IMR-90 (cell line): ENCODE data around the gene CYP2W1. TPM values are rescaled to one million over a fixed set of nuclear protein-coding genes. Genes with fewer than 3 reads are reported as not detected.

Experiments used
- ATAC-seq: fragments of 200-7000 bp; cut with Tn5 transposase; 2 replicates; pipeline ENCODE4 v1.9.1; 2020; ENCODE audit warnings: low read depth, mild to moderate bottlenecking, moderate library complexity
- BruUV-seq: library from RNA; stranded (reverse); fragments of 400-500 nt; replicated peaks from 2 replicates; lab custom pipeline; 2021; lab: Mats Ljungman, UMichigan
- CTCF ChIA-PET: fragments of 300-600 bp; formaldehyde crosslinking; extraction: SDS; loops from one replicate; lab custom pipeline; 2021; ENCODE audit warnings: antibody characterized with exemption; lab: Yijun Ruan, JAX
- POLR2A ChIA-PET: fragments of 300-600 bp; sonication (Branson Sonifier 250); formaldehyde crosslinking; loops from one replicate; lab custom pipeline; 2022; ENCODE audit warnings: antibody characterized with exemption; ENCODE audit not compliant: unreplicated experiment; lab: Charles Lee
- DNase-seq: peaks from one replicate; pipeline ENCODE4 v3.0.0; 2013
- H2AFZ ChIP-seq: replicated peaks from 2 replicates; pipeline ENCODE3; 2013; ENCODE audit warnings: low read length, mild to moderate bottlenecking; ENCODE audit not compliant: poor library complexity
- H2AK5ac ChIP-seq: 2 replicates; pipeline ENCODE4 v1.6.1; 2013; ENCODE audit warnings: low read depth, low read length, inconsistent platforms
- H2AK9ac ChIP-seq: replicated peaks from 2 replicates; pipeline ENCODE3; 2013; ENCODE audit warnings: mild to moderate bottlenecking, low read depth, low read length, moderate library complexity; ENCODE audit not compliant: poor library complexity
- H2BK120ac ChIP-seq: 2 replicates; pipeline ENCODE4 v1.6.1; 2013; ENCODE audit warnings: low read depth, low read length, inconsistent platforms
- H2BK15ac ChIP-seq: 3 replicates; pipeline ENCODE4 v1.6.1; 2013; ENCODE audit warnings: low read depth, low read length, inconsistent platforms
- H2BK20ac ChIP-seq: 2 replicates; pipeline ENCODE4 v1.6.1; 2013; ENCODE audit warnings: low read depth, mild to moderate bottlenecking, inconsistent platforms, low read length, moderate library complexity
- H2BK5ac ChIP-seq: 2 replicates; pipeline ENCODE4 v1.6.1; 2013; ENCODE audit warnings: mild to moderate bottlenecking, low read depth, low read length, inconsistent platforms; ENCODE audit not compliant: poor library complexity, severe bottlenecking
- H3K14ac ChIP-seq: replicated peaks from 2 replicates; pipeline ENCODE4 v1.6.1; 2013; ENCODE audit warnings: low read depth, low read length, inconsistent platforms
- H3K18ac ChIP-seq: 2 replicates; pipeline ENCODE4 v1.6.1; 2013; ENCODE audit warnings: low read depth, low read length, control low read depth
- H3K23ac ChIP-seq: 2 replicates; pipeline ENCODE4 v1.6.1; 2013; ENCODE audit warnings: low read depth, low read length, inconsistent platforms
- H3K27ac ChIP-seq: 2 replicates; pipeline ENCODE4 v1.5.1; 2013; ENCODE audit warnings: mild to moderate bottlenecking, control low read depth, low read length; ENCODE audit not compliant: insufficient read depth
- H3K27me3 ChIP-seq: 2 replicates; pipeline ENCODE4 v1.6.1; 2013; ENCODE audit warnings: low read length; ENCODE audit not compliant: control insufficient read depth, insufficient read depth
- H3K36me3 ChIP-seq: 2 replicates; pipeline ENCODE4 v1.6.1; 2013; ENCODE audit warnings: low read length, mixed read lengths; ENCODE audit not compliant: control insufficient read depth, insufficient read depth
- H3K4ac ChIP-seq: 2 replicates; pipeline ENCODE4 v1.6.1; 2013; ENCODE audit warnings: low read depth, low read length, inconsistent platforms
- H3K4me1 ChIP-seq: 2 replicates; pipeline ENCODE4 v1.6.1; 2013; ENCODE audit warnings: low read length, mixed read lengths; ENCODE audit not compliant: control insufficient read depth, insufficient read depth
- H3K4me2 ChIP-seq: 2 replicates; pipeline ENCODE4 v1.6.1; 2013; ENCODE audit warnings: low read depth, mild to moderate bottlenecking, control low read depth, low read length, moderate library complexity
- H3K4me3 ChIP-seq: 2 replicates; pipeline ENCODE4 v1.5.1; 2013; ENCODE audit warnings: low read depth, mild to moderate bottlenecking, control low read depth, low read length, moderate library complexity; ENCODE audit not compliant: insufficient read depth
- H3K56ac ChIP-seq: 2 replicates; pipeline ENCODE4 v1.6.1; 2013; ENCODE audit warnings: low read length, inconsistent platforms; ENCODE audit not compliant: insufficient read depth; ENCODE audit errors: extremely low read depth
- H3K79me1 ChIP-seq, 2 experiments: 2 replicates each; pipeline ENCODE4 v1.6.1; 2013; ENCODE audit warnings: low read length in 2 of 2, inconsistent platforms in 1 of 2, low read depth in 1 of 2
- H3K9ac ChIP-seq: 2 replicates; pipeline ENCODE4 v1.6.1; 2013; ENCODE audit warnings: low read depth, low read length, control low read depth
- H3K9me1 ChIP-seq: 2 replicates; pipeline ENCODE4 v1.6.1; 2013; ENCODE audit warnings: low read length, inconsistent platforms; ENCODE audit not compliant: insufficient read depth
- H3K9me3 ChIP-seq: 2 replicates; pipeline ENCODE4 v1.6.1; 2013; ENCODE audit warnings: low read length; ENCODE audit not compliant: control insufficient read depth, insufficient read depth
- H4K20me1 ChIP-seq: 2 replicates; pipeline ENCODE4 v1.6.1; 2013; ENCODE audit warnings: low read length, inconsistent platforms; ENCODE audit not compliant: insufficient read depth
- H4K5ac ChIP-seq: 2 replicates; pipeline ENCODE4 v1.6.1; 2013; ENCODE audit warnings: mild to moderate bottlenecking, low read depth, low read length, control low read depth
- H4K8ac ChIP-seq, 2 experiments: 2 replicates each; pipeline ENCODE4 v1.6.1; 2013; ENCODE audit warnings: low read depth in 2 of 2, low read length in 2 of 2, control low read depth in 1 of 2, inconsistent platforms in 1 of 2
- H4K91ac ChIP-seq: 2 replicates; pipeline ENCODE4 v1.6.1; 2013; ENCODE audit warnings: low read depth, low read length, inconsistent platforms; ENCODE audit not compliant: insufficient read depth
- BHLHE40 ChIP-seq: fragments of 150-350 bp; IDR thresholded peaks from 2 replicates; pipeline ENCODE4 v1.6.1; 2016; ENCODE audit warnings: mild to moderate bottlenecking, low read depth, low read length
- CHD1 ChIP-seq: IDR thresholded peaks from 2 replicates; pipeline ENCODE4 v1.6.1; 2012; ENCODE audit warnings: low read depth, low read length, improper control_type of control experiment
- CTCF ChIP-seq: conservative IDR thresholded peaks from 2 replicates; pipeline ENCODE4 v1.5.1; 2012; ENCODE audit warnings: mild to moderate bottlenecking, low read depth, low read length, improper control_type of control experiment
- MAZ ChIP-seq: IDR thresholded peaks from 2 replicates; pipeline ENCODE4 v1.6.1; 2012; ENCODE audit warnings: low read depth, mild to moderate bottlenecking, low read length, improper control_type of control experiment, moderate library complexity, borderline replicate concordance
- NFE2L2 ChIP-seq: fragments of 150-350 bp; IDR thresholded peaks from 2 replicates; pipeline ENCODE4 v1.6.1; 2016; ENCODE audit warnings: low read depth, mild to moderate bottlenecking, low read length
- POLR2A ChIP-seq: IDR thresholded peaks from 2 replicates; pipeline ENCODE4 v1.6.1; 2012; ENCODE audit warnings: mild to moderate bottlenecking, low read depth, low read length
- RAD21 ChIP-seq: IDR thresholded peaks from 2 replicates; pipeline ENCODE4 v1.6.1; 2012; ENCODE audit warnings: low read length, improper control_type of control experiment
- RCOR1 ChIP-seq: IDR thresholded peaks from 2 replicates; pipeline ENCODE4 v1.6.1; 2012; ENCODE audit warnings: mild to moderate bottlenecking, low read length, improper control_type of control experiment; ENCODE audit not compliant: insufficient replicate concordance
- SMC3 ChIP-seq: fragments of 150-350 bp; IDR thresholded peaks from 2 replicates; pipeline ENCODE4 v1.6.1; 2016; ENCODE audit warnings: low read depth, mild to moderate bottlenecking, antibody characterized with exemption, low read length, moderate library complexity
- WGBS, 2 experiments: methylation state at CpG; one replicate each; pipeline versions ENCODE4 v1.1.5 to v1.1.7; 2013; ENCODE audit warnings: missing lambda C conversion rate in 2 of 2; ENCODE audit not compliant: insufficient read length in 1 of 2; ENCODE audit errors: extremely low coverage in 2 of 2; 5-methylcytosine and 5-hydroxymethylcytosine counted together
- dilution Hi-C: fragments of 300-500 bp; cut with HindIII; formaldehyde crosslinking; loops from one replicate; pipeline ENCODE4 v1.14.3; 2018; ENCODE audit warnings: low sequenced_read_pairs; ENCODE audit not compliant: unreplicated experiment
- in situ Hi-C: fragments of 300-500 bp; cut with MboI; formaldehyde crosslinking; loops from 3 replicates; pipeline ENCODE4 v1.14.3; 2019; ENCODE audit warnings: low sequenced_read_pairs, inconsistent platforms, mixed read lengths
- intact Hi-C: fragments of 100-400 bp; cut with micrococcal nuclease; formaldehyde crosslinking; loops from 2 replicates; pipeline ENCODE4 v1.10.0; 2022
- polyA plus RNA-seq, 3 experiments: library from polyadenylated mRNA; depleted of rRNA; stranded (reverse); fragments of >200 nt; gene quantifications; 2 replicates each; pipeline ENCODE4 v1.2.3, GENCODE V29; 2012; ENCODE audit warnings: low replicate concordance in 1 of 3
- total RNA-seq: library from RNA; depleted of rRNA; stranded (reverse); fragments of >200 nt; gene quantifications from 2 replicates; pipeline ENCODE4 v1.2.3, GENCODE V29; 2012
- TF ChIP-seq, protein P1 (sequence below): fragments of 150-350 bp; IDR thresholded peaks from 2 replicates; pipeline ENCODE4 v1.6.1; 2017; ENCODE audit warnings: mild to moderate bottlenecking, antibody characterized with exemption, low read length, low read depth
- TF ChIP-seq, protein P2 (sequence below): fragments of 150-350 bp; IDR thresholded peaks from 2 replicates; pipeline ENCODE4 v1.6.1; 2016; ENCODE audit warnings: low read depth, mild to moderate bottlenecking, low read length, moderate library complexity, borderline replicate concordance

CYP2W1 gene
- total and polyA plus RNA-seq, 2 of the 4 experiments (the other 2 are of a cell fraction) = not detected

DNA sequence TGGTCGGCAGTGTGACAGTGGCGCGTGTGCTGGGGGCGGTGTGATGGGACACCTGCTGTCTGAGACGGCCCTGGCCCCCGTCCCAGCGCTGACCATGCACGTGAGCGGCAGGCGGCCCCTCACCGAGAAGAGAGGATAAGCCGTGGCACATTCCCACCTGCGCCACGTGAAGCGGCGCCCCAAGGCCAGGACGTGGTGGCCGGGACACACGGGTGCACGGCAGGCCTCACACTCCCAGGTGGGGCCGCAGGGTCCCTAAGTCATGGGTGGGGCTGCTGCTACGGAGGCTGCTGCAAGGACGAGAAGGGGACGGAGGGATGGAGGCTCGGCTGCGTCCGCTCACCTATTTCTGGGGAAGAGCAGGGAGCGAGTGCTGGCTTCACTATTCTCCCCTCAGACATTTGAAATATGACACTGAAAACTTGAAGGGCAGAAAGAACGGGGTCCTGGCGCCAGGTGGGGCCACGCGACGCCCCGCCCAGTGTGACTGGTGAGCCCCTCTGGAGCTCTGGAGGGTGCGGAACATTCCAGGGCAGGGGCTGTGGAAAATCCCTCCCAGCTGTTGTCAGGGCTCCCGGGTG lies 7.5 kb downstream of the CYP2W1 start:
- BruUV-seq = no TSS peak
- POLR2A ChIA-PET = no interaction called here
- no peaks in the 10 kb centered on the region for H3K36me3 ChIP-seq
- no peak overlapping the region for H3K18ac ChIP-seq
- no peak overlapping the region for H2AFZ ChIP-seq
- dilution Hi-C loops = no loop called here
- H2AK9ac ChIP-seq = no peak overlapping the region
- WGBS, 2 experiments = 60% methylated on average over 10 of the region's 36 CpGs; no CpG with 5 or more reads in 1 of the 2 experiments
- no peak overlapping the region for H3K14ac ChIP-seq
- H3K4me1 ChIP-seq = no peaks in the 10 kb centered on the region; the same call in 1 of the 2 replicates
- ATAC-seq = no peak
- no peak overlapping the region for H2BK120ac ChIP-seq
- no peak overlapping the region for H3K9ac ChIP-seq
- no peak overlapping the region for H3K4me2 ChIP-seq
- in situ Hi-C loops = loop anchor here (5.0 to 10.0 kb wide), 2 partner anchors 72 to 184 kb away; no protein-coding TSS in a partner anchor
- no peak overlapping the region for H3K4me3 ChIP-seq
- H3K27me3 ChIP-seq = no peaks in the 10 kb centered on the region
- no peak overlapping the region for H4K91ac ChIP-seq
- CTCF ChIA-PET = no interaction called here
- H4K5ac ChIP-seq = no peak overlapping the region
- H2BK15ac ChIP-seq = no peak overlapping the region
- TF ChIP-seq, protein P1, sequence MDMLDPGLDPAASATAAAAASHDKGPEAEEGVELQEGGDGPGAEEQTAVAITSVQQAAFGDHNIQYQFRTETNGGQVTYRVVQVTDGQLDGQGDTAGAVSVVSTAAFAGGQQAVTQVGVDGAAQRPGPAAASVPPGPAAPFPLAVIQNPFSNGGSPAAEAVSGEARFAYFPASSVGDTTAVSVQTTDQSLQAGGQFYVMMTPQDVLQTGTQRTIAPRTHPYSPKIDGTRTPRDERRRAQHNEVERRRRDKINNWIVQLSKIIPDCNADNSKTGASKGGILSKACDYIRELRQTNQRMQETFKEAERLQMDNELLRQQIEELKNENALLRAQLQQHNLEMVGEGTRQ = no peak
- TF ChIP-seq BHLHE40 = no peak
- TF ChIP-seq MAZ = no peak
- no peak for TF ChIP-seq NFE2L2
- no peak for TF ChIP-seq SMC3
- no peak for TF ChIP-seq CHD1
- no peak for TF ChIP-seq RAD21
- no peak for TF ChIP-seq POLR2A
- no peak for TF ChIP-seq RCOR1
- TF ChIP-seq CTCF = no peak
- TF ChIP-seq, protein P2, sequence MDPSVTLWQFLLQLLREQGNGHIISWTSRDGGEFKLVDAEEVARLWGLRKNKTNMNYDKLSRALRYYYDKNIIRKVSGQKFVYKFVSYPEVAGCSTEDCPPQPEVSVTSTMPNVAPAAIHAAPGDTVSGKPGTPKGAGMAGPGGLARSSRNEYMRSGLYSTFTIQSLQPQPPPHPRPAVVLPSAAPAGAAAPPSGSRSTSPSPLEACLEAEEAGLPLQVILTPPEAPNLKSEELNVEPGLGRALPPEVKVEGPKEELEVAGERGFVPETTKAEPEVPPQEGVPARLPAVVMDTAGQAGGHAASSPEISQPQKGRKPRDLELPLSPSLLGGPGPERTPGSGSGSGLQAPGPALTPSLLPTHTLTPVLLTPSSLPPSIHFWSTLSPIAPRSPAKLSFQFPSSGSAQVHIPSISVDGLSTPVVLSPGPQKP = no peak
- H2BK5ac ChIP-seq = no peak overlapping the region
- no peaks in the 10 kb centered on the region for H3K9me3 ChIP-seq
- no peaks in the 10 kb centered on the region for H3K9me1 ChIP-seq
- intact Hi-C loops = no loop called here
- H4K20me1 ChIP-seq = peaks cover 9% of the 10 kb centered on the region; the same call in 1 of the 2 replicates
- no peak overlapping the region for H2BK20ac ChIP-seq
- DNase-seq = no peak
- H4K8ac ChIP-seq = no peak overlapping the region
- no peak overlapping the region for H3K56ac ChIP-seq
- no peak overlapping the region for H3K4ac ChIP-seq
- H3K27ac ChIP-seq = no peak overlapping the region
- H2AK5ac ChIP-seq = no peak overlapping the region
- H3K23ac ChIP-seq = no peak overlapping the region
- no peaks in the 10 kb centered on the region for H3K79me1 ChIP-seq
